GM23338 (cell line): Measurements from ENCODE around the gene TMEM14A. TPM values are rescaled to one million over a fixed set of nuclear protein-coding genes. Genes with fewer than 3 reads are reported as not detected.

Experiments used
- ATAC-seq: fragments of 200-7000 bp; cut with Tn5 transposase; 3 replicates; pipeline ENCODE4 v1.9.1; 2020
- DNase-seq: peaks from one replicate; pipeline ENCODE4 v3.0.0-alpha.2; 2015; ENCODE audit warnings: low spot score
- H2AFZ ChIP-seq: fragments of 200-600 bp; sonication (generic); 2 replicates; pipeline ENCODE4 v1.8.0; 2016; ENCODE audit warnings: antibody characterized with exemption, mild to moderate bottlenecking, moderate library complexity
- H3F3A ChIP-seq: fragments of 200-600 bp; sonication (generic); replicated peaks from 2 replicates; pipeline ENCODE4 v1.8.0; 2017; ENCODE audit warnings: antibody characterized with exemption, mixed run types, low read depth
- H3K27ac ChIP-seq: fragments of 200-600 bp; sonication (generic); 2 replicates; pipeline ENCODE4 v1.6.1; 2016; ENCODE audit warnings: low read depth
- H3K27me3 ChIP-seq: fragments of 200-600 bp; sonication (generic); 2 replicates; pipeline ENCODE4 v1.8.0; 2016; ENCODE audit warnings: mild to moderate bottlenecking, mixed run types, moderate library complexity; ENCODE audit not compliant: insufficient read depth
- H3K36me3 ChIP-seq: fragments of 200-600 bp; sonication (generic); 2 replicates; pipeline ENCODE4 v1.8.0; 2016; ENCODE audit warnings: mild to moderate bottlenecking; ENCODE audit not compliant: insufficient read depth
- H3K4me1 ChIP-seq: fragments of 200-600 bp; sonication (generic); 2 replicates; pipeline ENCODE4 v1.8.0; 2016; ENCODE audit warnings: mild to moderate bottlenecking, moderate library complexity; ENCODE audit not compliant: insufficient read depth
- H3K4me2 ChIP-seq: fragments of 200-600 bp; sonication (generic); 2 replicates; pipeline ENCODE4 v1.7.1; 2017; ENCODE audit warnings: mixed run types
- H3K4me3 ChIP-seq: fragments of 200-600 bp; sonication (generic); 2 replicates; pipeline ENCODE4 v1.6.1; 2016; ENCODE audit warnings: mixed run types
- H3K79me2 ChIP-seq: fragments of 200-600 bp; sonication (generic); replicated peaks from 2 replicates; pipeline ENCODE4 v1.8.0; 2017; ENCODE audit warnings: mild to moderate bottlenecking; ENCODE audit not compliant: insufficient read depth
- H3K9me2 ChIP-seq: fragments of 200-600 bp; sonication (generic); 2 replicates; pipeline ENCODE4 v1.8.0; 2017; ENCODE audit not compliant: insufficient read depth
- H4K20me1 ChIP-seq: fragments of 200-600 bp; sonication (generic); replicated peaks from 2 replicates; pipeline ENCODE4 v1.8.0; 2017; ENCODE audit warnings: mild to moderate bottlenecking; ENCODE audit not compliant: insufficient read depth
- H3K27ac Mint-ChIP-seq: 2 replicates; pipeline ENCODE4 v1.8.0; 2020; ENCODE audit warnings: inconsistent platforms, mild to moderate bottlenecking, moderate library complexity, mixed read lengths
- H3K27me3 Mint-ChIP-seq: 3 replicates; pipeline ENCODE4 v1.8.0; 2022; ENCODE audit warnings: low read depth, mild to moderate bottlenecking, moderate library complexity, mixed read lengths, inconsistent platforms; ENCODE audit not compliant: insufficient read depth, poor library complexity
- H3K36me3 Mint-ChIP-seq: 3 replicates; pipeline ENCODE4 v1.8.0; 2021; ENCODE audit warnings: low read depth, mild to moderate bottlenecking, inconsistent platforms, moderate library complexity, mixed read lengths
- H3K4me1 Mint-ChIP-seq: 3 replicates; pipeline ENCODE4 v1.8.0; 2020; ENCODE audit warnings: mild to moderate bottlenecking, inconsistent platforms, mixed read lengths
- H3K4me3 Mint-ChIP-seq: 3 replicates; pipeline ENCODE4 v1.8.0; 2021; ENCODE audit warnings: moderate library complexity, mild to moderate bottlenecking, inconsistent platforms, mixed read lengths
- H3K9me3 Mint-ChIP-seq: 3 replicates; pipeline ENCODE4 v1.8.0; 2020; ENCODE audit warnings: moderate library complexity, mild to moderate bottlenecking, inconsistent platforms, mixed read lengths
- EZH2 ChIP-seq: fragments of 200-600 bp; sonication (generic); IDR thresholded peaks from one replicate; pipeline ENCODE4 v1.8.0; 2017; ENCODE audit warnings: antibody characterized with exemption, mild to moderate bottlenecking, low read depth; ENCODE audit not compliant: unreplicated experiment
- JUNB ChIP-seq: IDR thresholded peaks from one replicate; pipeline ENCODE4 v1.6.1; 2016; ENCODE audit warnings: antibody characterized with exemption; ENCODE audit not compliant: unreplicated experiment
- ZNF331 ChIP-seq: fragments of 250-450 bp; sonication (Bioruptor Pico); IDR thresholded peaks from 2 replicates; pipeline ENCODE4 v1.5.0; 2020; ENCODE audit warnings: low read depth, mild to moderate bottlenecking, moderate library complexity
- ZNF462 ChIP-seq: fragments of 250-450 bp; sonication (Bioruptor Pico); IDR thresholded peaks from 2 replicates; pipeline ENCODE4 v1.5.0; 2020; ENCODE audit warnings: mild to moderate bottlenecking, moderate library complexity
- polyA plus RNA-seq: library from polyadenylated mRNA; unstranded; fragments of >200 nt; fragmentation: Nextera tagmentation; extraction: Ambion mirVana; gene quantifications from 2 replicates; pipeline ENCODE4 v1.2.1, GENCODE V29; 2016
- total RNA-seq: library from RNA; depleted of rRNA; stranded (reverse); fragments of >200 nt; shearing (Covaris generic); gene quantifications from 2 replicates; pipeline ENCODE4 v1.2.3, GENCODE V29; 2014
- TF ChIP-seq, protein P1 (sequence below), 2 experiments: fragments of 200-600 bp in 1 of 2; sonication (generic) in 1 of 2; conservative IDR thresholded peaks; 2 replicates each; pipeline versions ENCODE4 v1.5.1 to v1.6.1; 2016 to 2017; ENCODE audit warnings: antibody characterized with exemption in 2 of 2, low read depth in 2 of 2, mild to moderate bottlenecking in 2 of 2, moderate library complexity in 1 of 2
- TF ChIP-seq, protein P2 (sequence below): IDR thresholded peaks from 2 replicates; pipeline ENCODE4 v1.6.1; 2016; ENCODE audit warnings: antibody characterized with exemption

The TMEM14A gene
- total and polyA plus RNA-seq, 2 experiments from 2014 or later = 13.9 to 36.0 TPM

- H3K27me3 ChIP-seq = peaks cover 13% of the 10 kb centered on the region
- H3K4me1 Mint-ChIP-seq = peaks cover 13% of the 10 kb centered on the region
- H3K4me3 Mint-ChIP-seq = no peak overlapping the region
- H3K79me2 ChIP-seq = peaks cover 5% of the 10 kb centered on the region; the same call in 1 of the 2 replicates
- no peaks in the 10 kb centered on the region for H3K9me3 Mint-ChIP-seq
- H3K9me2 ChIP-seq = no peaks in the 10 kb centered on the region
- H3K36me3 Mint-ChIP-seq = peaks cover 10% of the 10 kb centered on the region; the same call in 1 of the 3 replicates
- H3K36me3 ChIP-seq = 0 out of 2 replicates have a peak, but pooled peaks cover 9% of the 10 kb centered on the region
- no peak overlapping the region for H3K27ac Mint-ChIP-seq
- H2AFZ ChIP-seq = no peak overlapping the region
- H4K20me1 ChIP-seq = no peaks in the 10 kb centered on the region
- peaks cover 1% of the 10 kb centered on the region for H3K27me3 Mint-ChIP-seq
- H3K27ac ChIP-seq = no peak overlapping the region
- H3F3A ChIP-seq = peaks cover 4% of the 10 kb centered on the region
- H3K4me3 ChIP-seq = no peak overlapping the region
- TF ChIP-seq JUNB (no peak), ZNF331 (CRISPR knock-in tag) (no peak), ZNF462 (CRISPR knock-in tag) (no peak), EZH2 (no peak)
- TF ChIP-seq, protein P1, sequence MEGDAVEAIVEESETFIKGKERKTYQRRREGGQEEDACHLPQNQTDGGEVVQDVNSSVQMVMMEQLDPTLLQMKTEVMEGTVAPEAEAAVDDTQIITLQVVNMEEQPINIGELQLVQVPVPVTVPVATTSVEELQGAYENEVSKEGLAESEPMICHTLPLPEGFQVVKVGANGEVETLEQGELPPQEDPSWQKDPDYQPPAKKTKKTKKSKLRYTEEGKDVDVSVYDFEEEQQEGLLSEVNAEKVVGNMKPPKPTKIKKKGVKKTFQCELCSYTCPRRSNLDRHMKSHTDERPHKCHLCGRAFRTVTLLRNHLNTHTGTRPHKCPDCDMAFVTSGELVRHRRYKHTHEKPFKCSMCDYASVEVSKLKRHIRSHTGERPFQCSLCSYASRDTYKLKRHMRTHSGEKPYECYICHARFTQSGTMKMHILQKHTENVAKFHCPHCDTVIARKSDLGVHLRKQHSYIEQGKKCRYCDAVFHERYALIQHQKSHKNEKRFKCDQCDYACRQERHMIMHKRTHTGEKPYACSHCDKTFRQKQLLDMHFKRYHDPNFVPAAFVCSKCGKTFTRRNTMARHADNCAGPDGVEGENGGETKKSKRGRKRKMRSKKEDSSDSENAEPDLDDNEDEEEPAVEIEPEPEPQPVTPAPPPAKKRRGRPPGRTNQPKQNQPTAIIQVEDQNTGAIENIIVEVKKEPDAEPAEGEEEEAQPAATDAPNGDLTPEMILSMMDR (conservative IDR thresholded peaks at IDR 0.05; ENCODE audit: low read depth in 2 of 2) = no peak
- TF ChIP-seq, protein P2, sequence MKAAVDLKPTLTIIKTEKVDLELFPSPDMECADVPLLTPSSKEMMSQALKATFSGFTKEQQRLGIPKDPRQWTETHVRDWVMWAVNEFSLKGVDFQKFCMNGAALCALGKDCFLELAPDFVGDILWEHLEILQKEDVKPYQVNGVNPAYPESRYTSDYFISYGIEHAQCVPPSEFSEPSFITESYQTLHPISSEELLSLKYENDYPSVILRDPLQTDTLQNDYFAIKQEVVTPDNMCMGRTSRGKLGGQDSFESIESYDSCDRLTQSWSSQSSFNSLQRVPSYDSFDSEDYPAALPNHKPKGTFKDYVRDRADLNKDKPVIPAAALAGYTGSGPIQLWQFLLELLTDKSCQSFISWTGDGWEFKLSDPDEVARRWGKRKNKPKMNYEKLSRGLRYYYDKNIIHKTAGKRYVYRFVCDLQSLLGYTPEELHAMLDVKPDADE = no peak
- H3K4me2 ChIP-seq = no peak overlapping the region
- DNase-seq = no peak
- ATAC-seq = no peak
- H3K4me1 ChIP-seq = peaks cover 22% of the 10 kb centered on the region
Observed at GRCh38 chr6:52667572-52667971, 3.3 kb upstream of the TMEM14A start.
